Suprapubic skin (tissue), 3 donors: ENCODE results near the gene THAP11.

ENCODE experiments used
- POLR2A ChIP-seq, 2 donors: fragments of 450-650 bp; IDR thresholded peaks; one replicate each; pipeline ENCODE4 v1.6.1; 2017; ENCODE audit warnings: antibody characterized with exemption in 2 of 2, mild to moderate bottlenecking in 2 of 2, moderate library complexity in 2 of 2
- TF ChIP-seq, protein P1 (sequence below), 2 donors: fragments of 200-600 bp in 1 of 2; fragments of 450-650 bp in 1 of 2; sonication (generic) in 1 of 2; IDR thresholded peaks; one replicate each; pipeline ENCODE4 v1.5.1; 2016 to 2019; ENCODE audit warnings: antibody characterized with exemption in 2 of 2, mild to moderate bottlenecking in 1 of 2, moderate library complexity in 1 of 2

DNA sequence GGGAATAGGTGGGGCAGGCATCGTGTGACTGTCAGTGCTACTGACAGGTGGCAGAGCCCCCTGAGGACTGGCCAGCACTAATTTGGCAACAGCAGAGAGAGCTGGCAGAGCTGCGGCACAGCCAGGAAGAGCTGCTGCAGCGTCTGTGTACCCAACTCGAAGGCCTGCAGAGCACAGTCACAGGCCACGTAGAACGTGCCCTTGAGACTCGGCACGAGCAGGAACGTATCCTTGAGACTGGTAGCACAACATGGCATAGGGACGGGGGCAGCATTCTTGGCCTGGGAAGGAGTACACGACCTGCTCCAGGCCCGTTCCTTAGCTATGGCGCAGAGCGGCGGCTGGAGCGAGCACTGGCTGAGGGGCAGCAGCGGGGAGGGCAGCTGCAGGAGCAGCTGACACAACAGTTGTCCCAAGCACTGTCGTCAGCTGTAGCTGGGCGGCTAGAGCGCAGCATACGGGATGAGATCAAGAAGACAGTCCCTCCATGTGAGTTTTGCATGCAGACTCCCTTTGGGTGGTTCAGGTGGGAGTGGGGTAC is 39.6 kb downstream of the THAP11 start:
- no peak for TF ChIP-seq POLR2A (IDR thresholded peaks at IDR 0.05)
- TF ChIP-seq, protein P1, sequence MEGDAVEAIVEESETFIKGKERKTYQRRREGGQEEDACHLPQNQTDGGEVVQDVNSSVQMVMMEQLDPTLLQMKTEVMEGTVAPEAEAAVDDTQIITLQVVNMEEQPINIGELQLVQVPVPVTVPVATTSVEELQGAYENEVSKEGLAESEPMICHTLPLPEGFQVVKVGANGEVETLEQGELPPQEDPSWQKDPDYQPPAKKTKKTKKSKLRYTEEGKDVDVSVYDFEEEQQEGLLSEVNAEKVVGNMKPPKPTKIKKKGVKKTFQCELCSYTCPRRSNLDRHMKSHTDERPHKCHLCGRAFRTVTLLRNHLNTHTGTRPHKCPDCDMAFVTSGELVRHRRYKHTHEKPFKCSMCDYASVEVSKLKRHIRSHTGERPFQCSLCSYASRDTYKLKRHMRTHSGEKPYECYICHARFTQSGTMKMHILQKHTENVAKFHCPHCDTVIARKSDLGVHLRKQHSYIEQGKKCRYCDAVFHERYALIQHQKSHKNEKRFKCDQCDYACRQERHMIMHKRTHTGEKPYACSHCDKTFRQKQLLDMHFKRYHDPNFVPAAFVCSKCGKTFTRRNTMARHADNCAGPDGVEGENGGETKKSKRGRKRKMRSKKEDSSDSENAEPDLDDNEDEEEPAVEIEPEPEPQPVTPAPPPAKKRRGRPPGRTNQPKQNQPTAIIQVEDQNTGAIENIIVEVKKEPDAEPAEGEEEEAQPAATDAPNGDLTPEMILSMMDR (IDR thresholded peaks at IDR 0.05): no peak
